ENCODE results near the gene ARL5B.

- no peak for TF ChIP-seq GATA3 (IDR thresholded peaks at IDR 0.05; ENCODE audit: low read depth, low read length)
- no peak for TF ChIP-seq GATA2 (IDR thresholded peaks at IDR 0.05; ENCODE audit: low read depth, low read length)
Observed at GRCh38 chr10:18713077-18713476, 53.8 kb downstream of the ARL5B start.

Measured in SH-SY5Y (cell line).